COR-L47 (cell line): ENCODE measurements around the gene FNDC1.
A peak's percentile ranks its signal among the peaks of the same experiment; 100 is the strongest.

Experiments
- DNase-seq: peaks from one replicate; lab custom pipeline; 2025; lab: John Stamatoyannopoulos, UW

The FNDC1 gene

DNA sequence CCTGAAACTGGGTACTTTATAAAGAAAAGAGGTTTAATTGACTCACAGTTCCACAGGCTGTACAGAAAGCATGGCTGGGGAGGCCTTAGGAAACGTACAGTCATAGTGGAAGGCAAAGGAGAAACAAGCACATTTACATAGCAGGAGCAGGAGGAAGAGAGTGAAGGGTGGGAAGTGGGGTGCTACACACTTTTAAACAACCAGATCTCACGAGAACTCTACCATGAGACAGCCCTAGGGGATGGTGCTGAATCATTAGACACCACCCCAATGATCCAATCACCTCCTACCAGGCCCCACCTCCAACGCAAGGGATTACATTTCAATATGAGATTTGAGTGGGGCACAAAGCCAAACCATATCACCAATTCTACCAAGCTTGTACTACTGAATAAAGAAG is 7.4 kb upstream of the FNDC1 start:
- DNase-seq = no peak

DNA sequence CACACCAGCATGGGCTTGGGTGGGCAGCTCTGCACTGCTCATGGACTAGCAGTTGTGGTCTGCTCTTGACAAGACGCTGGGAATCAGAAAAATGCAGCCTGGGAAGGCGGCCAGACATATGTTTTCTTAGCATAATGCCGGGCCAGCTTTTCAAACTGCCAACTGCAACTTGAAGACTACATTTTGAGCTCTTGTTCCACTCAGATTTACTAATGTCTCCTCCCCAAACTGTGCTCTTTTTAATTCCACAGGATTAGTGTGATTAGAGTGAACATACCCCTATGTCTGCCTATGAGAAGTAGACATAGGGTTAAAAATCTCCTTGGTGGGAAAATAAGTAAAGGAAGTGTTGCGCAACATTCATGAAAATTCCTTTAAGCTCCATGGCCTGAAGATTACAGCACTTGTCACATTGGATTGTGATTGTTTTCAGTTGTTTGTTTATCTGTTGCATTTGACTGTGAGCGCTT is 5.3 kb upstream of the FNDC1 start:
- no peak for DNase-seq

DNA sequence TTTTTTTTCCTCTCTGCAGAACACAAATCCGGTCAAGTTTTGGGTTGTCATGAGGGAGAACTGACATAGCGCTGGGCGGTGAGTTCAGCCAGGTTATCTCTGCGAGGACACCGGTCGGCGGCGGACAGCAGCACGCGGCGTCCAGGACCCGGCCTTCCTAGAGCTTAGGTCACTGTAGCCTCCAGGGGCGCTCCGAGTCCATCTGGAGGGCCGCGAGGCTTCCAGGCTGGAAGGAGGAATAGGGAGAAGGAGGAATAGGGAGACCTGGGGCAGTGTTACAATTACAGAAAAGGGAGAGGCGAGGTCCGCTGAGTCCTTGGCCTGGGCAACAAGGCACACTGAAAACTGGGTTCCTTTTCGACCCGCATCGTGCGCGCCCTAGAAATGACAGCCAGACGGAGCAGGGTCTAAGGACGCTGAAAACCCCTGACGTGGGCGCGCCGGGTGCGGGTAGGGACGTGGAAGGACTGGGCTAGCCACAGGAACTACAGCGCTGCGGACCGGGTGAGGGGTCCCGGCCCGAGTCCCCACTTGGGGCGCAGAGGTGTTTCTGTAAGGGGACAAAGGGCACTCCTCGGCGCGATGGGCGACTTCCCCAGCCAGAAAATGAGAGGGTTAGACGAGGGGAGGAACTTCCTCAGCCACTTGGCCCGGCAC is 536 bp upstream of the FNDC1 start:
- no peak for DNase-seq

DNA sequence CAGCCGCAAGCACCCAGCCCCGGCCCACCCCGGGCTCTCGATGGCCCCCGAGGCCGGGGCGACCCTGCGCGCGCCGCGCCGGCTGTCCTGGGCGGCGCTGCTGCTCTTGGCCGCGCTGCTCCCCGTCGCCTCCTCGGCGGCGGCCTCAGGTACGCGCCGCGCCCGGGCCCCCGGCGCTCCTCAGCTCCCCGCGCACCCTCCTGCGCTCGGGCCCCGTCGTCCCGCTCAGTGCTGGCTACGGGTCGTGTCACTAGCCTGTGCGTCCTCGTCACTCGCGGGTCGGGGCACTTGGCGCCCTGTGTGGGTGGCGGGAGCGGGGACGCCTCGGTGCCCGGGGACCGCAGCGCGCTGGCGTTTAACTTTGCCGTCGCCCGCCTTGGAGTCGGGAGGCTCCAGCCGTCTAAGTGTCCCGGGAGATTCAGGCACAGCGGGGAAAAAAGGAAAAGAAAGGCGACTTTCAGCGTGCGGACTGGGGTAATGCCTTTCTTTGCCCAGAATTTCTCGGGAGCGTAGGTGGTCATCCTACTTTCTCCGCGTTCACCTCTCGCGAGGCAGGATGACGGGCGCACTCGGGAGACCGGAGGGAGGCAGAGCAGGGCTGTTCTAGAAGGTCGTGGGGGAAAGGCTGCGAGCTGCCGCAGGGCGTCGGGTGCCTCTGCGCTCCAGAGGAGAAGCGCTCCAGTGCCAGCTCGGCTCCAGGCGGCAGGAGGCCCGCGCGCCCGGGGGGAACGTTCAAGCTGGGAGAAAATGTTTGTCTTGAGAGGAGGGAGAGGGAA is 545 bp downstream of the FNDC1 start:
- no peak for DNase-seq

DNA sequence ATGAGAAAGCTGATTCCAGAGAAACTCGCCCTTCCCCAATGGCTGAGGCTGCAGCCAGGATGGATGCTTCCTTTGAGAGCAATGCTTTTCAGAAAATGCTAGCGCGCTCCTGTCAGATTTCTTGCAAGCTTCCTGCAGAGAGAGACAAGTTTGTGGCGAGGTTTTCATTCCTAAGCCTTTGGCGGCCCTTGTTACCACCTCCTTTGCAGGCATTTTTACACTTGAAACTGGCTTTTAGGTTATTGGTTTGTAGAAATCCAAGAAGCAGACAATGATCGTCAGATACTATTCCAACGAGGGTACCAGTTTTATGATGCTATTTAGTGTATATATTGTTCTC is 1.1 kb downstream of the FNDC1 start:
- no peak for DNase-seq

GRCh38 chr6:159170999-159171712 is 2.0 kb downstream of the FNDC1 start:
- no peak for DNase-seq

GRCh38 chr6:159172091-159172491 is 2.9 kb downstream of the FNDC1 start:
- DNase-seq = no peak

- peak; percentile 32 for DNase-seq
Measured at GRCh38 chr6:159174263-159174969, 5.2 kb downstream of the FNDC1 start.

DNA sequence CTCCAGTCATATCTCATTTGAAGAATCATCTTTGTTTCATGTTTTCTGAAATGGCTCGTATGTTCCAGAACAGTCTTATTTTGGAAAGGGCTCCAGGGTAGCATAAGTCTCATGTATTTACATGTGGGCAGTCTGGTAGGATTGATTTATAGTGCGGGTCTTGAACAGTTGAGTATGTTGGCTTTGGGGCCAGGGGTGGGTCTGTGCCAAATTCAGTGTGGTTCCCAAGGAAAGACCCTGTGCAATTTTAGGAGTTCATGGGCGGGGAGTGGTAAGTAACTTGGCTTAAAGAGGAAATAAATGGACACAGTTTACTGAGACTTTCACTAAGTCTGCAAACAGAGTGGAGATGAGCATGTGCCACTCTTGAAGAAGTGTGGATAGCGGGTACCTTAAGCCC is 7.7 kb downstream of the FNDC1 start:
- no peak for DNase-seq

- DNase-seq = no peak
Measured at GRCh38 chr6:159178847-159179246, 9.6 kb downstream of the FNDC1 start.

GRCh38 chr6:159180001-159180400 is 10.8 kb downstream of the FNDC1 start:
- no peak for DNase-seq

GRCh38 chr6:159181914-159182313 is 12.7 kb downstream of the FNDC1 start:
- DNase-seq = no peak

- DNase-seq = no peak
Measured at GRCh38 chr6:159184559-159184958, 15.4 kb downstream of the FNDC1 start.

DNA sequence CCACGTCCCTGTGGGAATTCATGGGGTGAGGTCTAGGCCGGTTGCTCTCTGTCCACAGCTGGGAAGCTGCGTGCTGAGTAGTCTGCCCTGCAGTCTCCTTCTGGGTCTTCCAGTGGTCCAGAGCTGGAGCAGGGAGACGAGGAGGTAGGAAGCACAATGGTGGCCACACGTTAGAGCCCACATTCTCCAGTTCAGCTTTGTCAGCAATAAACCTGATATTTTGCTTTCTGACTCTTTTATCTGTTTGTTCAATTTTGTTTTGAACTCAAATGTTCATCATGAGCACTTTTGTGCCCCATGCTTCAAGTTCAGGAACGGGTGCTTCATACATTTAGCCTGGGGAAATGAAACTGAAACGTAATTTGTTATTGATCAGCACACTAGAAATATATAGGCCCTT is 21.3 kb downstream of the FNDC1 start:
- no peak for DNase-seq

- DNase-seq = no peak
Measured at GRCh38 chr6:159193923-159194322, 24.7 kb downstream of the FNDC1 start.

GRCh38 chr6:159194421-159194820 is 25.2 kb downstream of the FNDC1 start:
- DNase-seq = no peak

GRCh38 chr6:159196430-159196975 is 27.3 kb downstream of the FNDC1 start:
- DNase-seq = no peak

GRCh38 chr6:159197251-159197650 is 28.1 kb downstream of the FNDC1 start:
- no peak for DNase-seq

DNA sequence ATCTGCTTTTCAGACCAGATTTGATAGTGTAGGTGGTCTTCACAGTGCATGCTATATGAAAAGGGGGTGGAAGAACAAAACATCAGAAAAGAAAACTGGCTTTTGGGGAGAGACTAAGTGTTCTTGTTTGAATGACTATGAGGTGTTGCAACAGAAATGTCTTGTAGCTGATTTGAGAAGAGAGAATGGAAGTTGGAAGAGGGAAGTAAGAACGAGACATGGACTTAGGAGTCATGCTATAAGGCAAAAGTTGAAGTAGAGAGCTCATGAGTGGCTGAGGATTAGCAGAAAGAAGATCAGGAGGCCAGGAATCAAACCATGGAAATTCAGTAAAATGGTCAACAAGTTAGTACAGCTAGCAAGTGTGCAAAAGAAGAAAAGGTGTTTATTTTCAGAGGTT is 32.1 kb downstream of the FNDC1 start:
- DNase-seq = no peak

- DNase-seq = no peak
Measured at GRCh38 chr6:159203304-159204005, 34.3 kb downstream of the FNDC1 start.

- no peak for DNase-seq
Measured at GRCh38 chr6:159204605-159205004, 35.4 kb downstream of the FNDC1 start.

GRCh38 chr6:159212028-159212427 is 42.8 kb downstream of the FNDC1 start:
- DNase-seq = no peak
